Tibial nerve (tissue), 4 donors: Measurements from ENCODE around the gene DENND1A. TPM values are rescaled to one million over a fixed set of nuclear protein-coding genes. Genes with fewer than 3 reads are reported as not detected.

ENCODE experiments used
- DNase-seq, 2 donors: peaks; one replicate each; pipeline ENCODE4 v3.0.0-alpha.2; 2019; ENCODE audit warnings: low spot score in 2 of 2
- H3K27ac ChIP-seq, 4 donors: fragments of 200-600 bp; sonication (generic) in 3 of 4; one replicate each; pipeline ENCODE4 v1.5.1; 2017 to 2019; ENCODE audit warnings: mild to moderate bottlenecking in 1 of 4
- H3K27me3 ChIP-seq, 2 donors: fragments of 200-600 bp; sonication (generic) in 1 of 2; one replicate each; pipeline versions ENCODE4 v1.5.1 to v1.6.0; 2017 to 2019
- H3K36me3 ChIP-seq, 3 donors: fragments of 200-600 bp; sonication (generic); one replicate each; pipeline ENCODE4 v1.5.1; 2018 to 2019
- H3K4me1 ChIP-seq, 4 donors: fragments of 200-600 bp; sonication (generic) in 3 of 4; one replicate each; pipeline ENCODE4 v1.5.1; 2017 to 2019
- H3K4me3 ChIP-seq, 4 donors: fragments of 200-600 bp; sonication (generic) in 3 of 4; one replicate each; pipeline ENCODE4 v1.5.1; 2017 to 2019; ENCODE audit warnings: mild to moderate bottlenecking in 1 of 4, moderate library complexity in 1 of 4
- H3K9me3 ChIP-seq, 4 donors: fragments of 200-600 bp; sonication (generic) in 3 of 4; one replicate each; pipeline ENCODE4 v1.5.1; 2017 to 2019
- EP300 ChIP-seq, 2 donors: sonication (generic); formaldehyde crosslinking; IDR thresholded peaks; one replicate each; pipeline ENCODE4 v1.6.1; 2017; ENCODE audit warnings: antibody characterized with exemption in 2 of 2, mild to moderate bottlenecking in 1 of 2
- POLR2A ChIP-seq, 2 donors: fragments of 450-650 bp; IDR thresholded peaks; one replicate each; pipeline ENCODE4 v1.6.1; 2017; ENCODE audit warnings: antibody characterized with exemption in 2 of 2, mild to moderate bottlenecking in 2 of 2, moderate library complexity in 2 of 2
- WGBS, 2 donors: methylation state at CpG; one replicate each; pipeline ENCODE4 v1.1.5; 2018; 5-methylcytosine and 5-hydroxymethylcytosine counted together
- total RNA-seq, 4 donors: library from RNA; depleted of rRNA; stranded (reverse); fragments of >200 nt; gene quantifications; one replicate each; pipeline ENCODE4 v1.1.0, GENCODE V29; 2016
- TF ChIP-seq, protein P1 (sequence below), 5 experiments: fragments of 200-600 bp in 3 of 5; fragments of 450-650 bp in 2 of 5; sonication (generic) in 3 of 5; IDR thresholded peaks; one replicate each; pipeline ENCODE4 v1.5.1; 2016 to 2019; ENCODE audit warnings: antibody characterized with exemption in 5 of 5, mild to moderate bottlenecking in 3 of 5, moderate library complexity in 2 of 5

DENND1A gene
- total RNA-seq, 4 donors from 2014 or later, result 17.5 to 34.8 (median 20.1) TPM

DNA sequence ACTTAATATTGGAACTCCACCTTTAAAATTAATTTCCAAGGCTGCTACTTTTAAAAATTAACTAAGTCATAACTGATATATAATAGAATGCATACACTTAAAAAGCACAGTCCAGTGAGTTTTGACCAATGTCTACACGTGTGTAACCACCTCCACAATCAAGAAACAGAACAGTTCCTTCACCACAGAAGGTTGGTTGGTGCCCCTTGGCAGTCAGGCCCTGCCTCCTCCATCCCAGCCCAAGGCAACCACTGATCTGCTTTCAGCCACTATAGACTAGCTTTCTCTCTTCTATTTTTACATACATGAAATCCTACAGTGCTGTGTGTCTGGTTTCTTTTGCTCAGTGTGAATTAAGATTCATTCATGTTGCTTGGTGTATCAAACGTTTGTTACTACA is 358.7 kb downstream of the DENND1A start:
- 73 to 93% methylated on average over 2 of the region's 2 CpGs for WGBS, 2 donors
- peaks cover 0 to 6% (median 0%) of the 10 kb centered on the region in 4 donors for H3K4me1 ChIP-seq
- TF ChIP-seq, protein P1, sequence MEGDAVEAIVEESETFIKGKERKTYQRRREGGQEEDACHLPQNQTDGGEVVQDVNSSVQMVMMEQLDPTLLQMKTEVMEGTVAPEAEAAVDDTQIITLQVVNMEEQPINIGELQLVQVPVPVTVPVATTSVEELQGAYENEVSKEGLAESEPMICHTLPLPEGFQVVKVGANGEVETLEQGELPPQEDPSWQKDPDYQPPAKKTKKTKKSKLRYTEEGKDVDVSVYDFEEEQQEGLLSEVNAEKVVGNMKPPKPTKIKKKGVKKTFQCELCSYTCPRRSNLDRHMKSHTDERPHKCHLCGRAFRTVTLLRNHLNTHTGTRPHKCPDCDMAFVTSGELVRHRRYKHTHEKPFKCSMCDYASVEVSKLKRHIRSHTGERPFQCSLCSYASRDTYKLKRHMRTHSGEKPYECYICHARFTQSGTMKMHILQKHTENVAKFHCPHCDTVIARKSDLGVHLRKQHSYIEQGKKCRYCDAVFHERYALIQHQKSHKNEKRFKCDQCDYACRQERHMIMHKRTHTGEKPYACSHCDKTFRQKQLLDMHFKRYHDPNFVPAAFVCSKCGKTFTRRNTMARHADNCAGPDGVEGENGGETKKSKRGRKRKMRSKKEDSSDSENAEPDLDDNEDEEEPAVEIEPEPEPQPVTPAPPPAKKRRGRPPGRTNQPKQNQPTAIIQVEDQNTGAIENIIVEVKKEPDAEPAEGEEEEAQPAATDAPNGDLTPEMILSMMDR (IDR thresholded peaks at IDR 0.05), result no peak
- TF ChIP-seq POLR2A (IDR thresholded peaks at IDR 0.05) (no peak), EP300 (IDR thresholded peaks at IDR 0.05) (no peak)
- H3K27ac ChIP-seq, result no peak overlapping the region
- H3K36me3 ChIP-seq, result peaks cover 0 to 11% (median 0%) of the 10 kb centered on the region in 3 donors
- DNase-seq, result no peak
- no peaks in the 10 kb centered on the region for H3K27me3 ChIP-seq
- H3K9me3 ChIP-seq, result peaks cover 0 to 4% (median under 1%) of the 10 kb centered on the region in 4 donors
- no peak overlapping the region for H3K4me3 ChIP-seq

DNA sequence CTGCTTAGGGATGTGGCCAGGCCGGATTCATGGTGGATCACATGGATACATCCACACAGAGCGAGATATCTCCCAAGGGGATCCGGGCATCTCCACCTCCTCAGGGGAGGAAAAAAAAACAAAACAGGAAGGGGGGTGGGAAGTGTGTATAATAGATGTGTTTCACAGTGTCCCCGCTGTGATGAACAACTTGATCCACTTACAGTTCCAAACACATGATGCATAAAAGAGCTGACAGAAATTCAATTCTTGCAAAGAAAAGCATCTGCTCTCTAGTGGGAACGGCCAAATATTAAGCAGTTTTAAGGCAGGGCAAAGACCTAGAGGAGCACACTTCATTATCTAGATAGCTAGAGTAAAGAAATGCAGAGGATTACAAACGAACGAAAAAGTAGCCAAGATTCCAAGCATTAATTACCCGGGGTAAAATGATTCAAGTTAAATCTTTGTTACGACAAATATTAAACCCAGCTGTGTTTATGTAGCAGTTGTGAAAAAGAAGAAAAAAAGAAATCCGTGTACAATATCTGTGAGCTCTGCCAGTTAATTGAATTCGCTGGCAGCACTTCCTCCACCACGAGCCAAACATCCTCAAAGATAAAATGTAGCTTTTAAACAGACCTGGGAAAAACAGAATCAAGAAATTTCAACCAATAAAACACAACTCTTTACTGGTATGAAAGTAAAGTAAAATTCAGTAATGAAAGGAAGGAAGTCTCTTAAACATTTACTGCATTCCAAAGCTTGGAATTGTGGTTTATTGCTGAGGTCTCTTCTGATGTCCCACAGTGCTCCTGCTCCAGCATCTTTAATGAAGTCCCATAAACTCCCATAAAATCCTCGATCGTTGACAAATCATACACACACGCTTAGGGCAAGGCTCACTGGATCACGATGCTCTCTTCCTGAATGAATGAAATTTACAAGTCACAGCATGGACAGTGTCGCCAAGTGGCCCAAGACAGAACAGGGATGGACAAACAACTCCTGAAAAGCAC is 360.9 kb downstream of the DENND1A start:
- WGBS, 2 donors, result 45 to 48% methylated on average over 17 of the region's 17 CpGs
- H3K27ac ChIP-seq, result peak overlapping the region in 1 of 4 donors; percentile 1
- DNase-seq, result no peak

DNA sequence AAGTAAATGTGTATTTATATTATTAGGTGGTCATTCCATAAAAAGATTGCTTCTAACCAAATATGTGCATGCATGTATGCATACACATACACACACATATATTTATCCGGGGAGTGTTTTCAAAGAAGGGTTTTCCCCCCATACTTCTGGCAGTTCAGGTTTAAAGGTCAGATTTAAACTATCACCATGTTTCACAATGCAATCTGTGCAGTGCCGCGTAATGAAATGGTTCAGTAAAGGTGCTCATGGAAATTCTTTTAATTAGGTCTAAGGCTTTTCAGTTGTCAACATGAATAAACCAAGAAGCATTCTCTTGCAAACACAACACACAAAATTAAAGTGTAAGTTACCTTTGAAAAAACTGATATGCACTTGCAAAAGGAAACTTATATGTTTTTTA is 362.9 kb downstream of the DENND1A start:
- Histone ChIP-seq H3K9me3 (no peaks in the 10 kb centered on the region), H3K4me3 (no peak overlapping the region), H3K4me1 (peaks cover 0 to 6% (median 0%) of the 10 kb centered on the region in 4 donors), H3K27me3 (no peaks in the 10 kb centered on the region), H3K27ac (no peak overlapping the region), H3K36me3 (no peaks in the 10 kb centered on the region)
- TF ChIP-seq, protein P1 (IDR thresholded peaks at IDR 0.05), result no peak
- no peak for TF ChIP-seq POLR2A (IDR thresholded peaks at IDR 0.05)
- TF ChIP-seq EP300 (IDR thresholded peaks at IDR 0.05), result no peak
- 94 to 96% methylated on average over 3 of the region's 3 CpGs for WGBS, 2 donors
- DNase-seq, result no peak

More for the DNA sequence above, 360.9 kb downstream of the DENND1A start:
- H3K4me3 ChIP-seq, result no peak overlapping the region
- no peaks in the 10 kb centered on the region for H3K27me3 ChIP-seq
- H3K9me3 ChIP-seq, result no peaks in the 10 kb centered on the region
- peak in 1 of 2 donors; percentile 12 for TF ChIP-seq EP300 (IDR thresholded peaks at IDR 0.05)
- TF ChIP-seq POLR2A (IDR thresholded peaks at IDR 0.05), result no peak
- peaks cover 0 to 6% (median 0%) of the 10 kb centered on the region in 4 donors for H3K4me1 ChIP-seq
- H3K36me3 ChIP-seq, result no peaks in the 10 kb centered on the region

DNA sequence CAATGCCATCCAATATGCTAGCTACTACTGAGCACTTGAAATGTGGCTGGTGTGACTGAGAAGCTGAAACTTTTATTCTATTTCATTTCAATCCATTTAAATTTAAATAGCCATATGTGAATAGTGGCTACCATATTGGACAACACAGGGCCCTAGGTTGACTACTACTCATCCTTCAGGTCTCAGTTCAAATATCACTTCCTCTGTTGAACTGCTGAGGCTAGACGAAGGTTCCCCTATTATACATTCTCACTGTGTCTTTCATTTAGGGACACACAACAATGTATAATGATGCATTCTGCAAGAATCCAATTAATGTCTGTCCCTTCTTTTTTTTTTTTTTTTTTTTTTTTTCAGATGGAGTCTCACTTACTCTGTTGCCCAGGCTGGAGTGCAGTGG is 365.3 kb downstream of the DENND1A start:
- WGBS, 2 donors, result 92 to 100% methylated on average over 1 of the region's 1 CpG
- no peak for TF ChIP-seq EP300 (IDR thresholded peaks at IDR 0.05)
- TF ChIP-seq, protein P1 (IDR thresholded peaks at IDR 0.05), result no peak
- TF ChIP-seq POLR2A (IDR thresholded peaks at IDR 0.05), result no peak
- H3K4me1 ChIP-seq, result peaks cover 0 to 6% (median 0%) of the 10 kb centered on the region in 4 donors
- H3K4me3 ChIP-seq, result no peak overlapping the region
- no peaks in the 10 kb centered on the region for H3K27me3 ChIP-seq
- no peaks in the 10 kb centered on the region for H3K9me3 ChIP-seq
- peaks cover 0 to 16% (median 0%) of the 10 kb centered on the region in 3 donors for H3K36me3 ChIP-seq
- no peak overlapping the region for H3K27ac ChIP-seq
- no peak for DNase-seq

DNA sequence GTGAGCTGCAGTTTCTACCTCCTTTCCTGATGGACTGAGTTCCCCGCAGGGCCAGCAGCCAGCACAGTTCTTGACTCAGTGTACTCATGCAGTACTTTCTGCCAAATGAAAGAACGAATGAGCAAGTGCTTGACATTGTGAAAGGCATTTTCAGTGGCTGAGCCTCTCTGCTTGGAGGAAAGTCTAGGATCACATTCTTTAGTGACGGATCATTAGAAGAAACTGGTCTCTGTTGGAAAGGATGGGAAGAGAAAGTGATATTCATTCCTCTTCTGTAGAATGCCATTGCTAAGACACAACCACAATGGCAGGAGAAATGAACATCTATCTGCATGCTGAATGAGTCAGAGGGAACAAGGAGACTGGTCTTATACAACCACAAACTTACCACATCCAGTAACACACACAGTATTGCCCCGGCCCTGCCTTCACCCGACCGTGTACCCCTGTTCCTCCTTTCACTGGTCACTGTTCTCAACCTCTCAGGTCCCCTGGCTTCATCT is 367.0 kb downstream of the DENND1A start:
- WGBS, 2 donors, result 78 to 80% methylated on average over 6 of the region's 6 CpGs
- Histone ChIP-seq H3K27ac (no peak overlapping the region), H3K36me3 (peaks cover 0 to 16% (median 0%) of the 10 kb centered on the region in 3 donors), H3K4me1 (no peaks in the 10 kb centered on the region), H3K27me3 (no peaks in the 10 kb centered on the region), H3K9me3 (no peaks in the 10 kb centered on the region), H3K4me3 (no peak overlapping the region)
- TF ChIP-seq, protein P1 (IDR thresholded peaks at IDR 0.05), result no peak
- no peak for TF ChIP-seq POLR2A (IDR thresholded peaks at IDR 0.05)
- TF ChIP-seq EP300 (IDR thresholded peaks at IDR 0.05), result no peak
- no peak for DNase-seq
